T follicular helper cell (primary cell): ENCODE measurements around the gene NUP210L.
"Not testable (repeated sequence)": the region's sequence is repeated elsewhere in the genome, so short reads cannot be mapped to it uniquely, and the experiment has no call there.

ENCODE experiments used
- DNase-seq: peaks from one replicate; pipeline ENCODE4 v3.0.0-alpha.2; 2020; ENCODE audit warnings: low read depth

Gene NUP210L

DNA sequence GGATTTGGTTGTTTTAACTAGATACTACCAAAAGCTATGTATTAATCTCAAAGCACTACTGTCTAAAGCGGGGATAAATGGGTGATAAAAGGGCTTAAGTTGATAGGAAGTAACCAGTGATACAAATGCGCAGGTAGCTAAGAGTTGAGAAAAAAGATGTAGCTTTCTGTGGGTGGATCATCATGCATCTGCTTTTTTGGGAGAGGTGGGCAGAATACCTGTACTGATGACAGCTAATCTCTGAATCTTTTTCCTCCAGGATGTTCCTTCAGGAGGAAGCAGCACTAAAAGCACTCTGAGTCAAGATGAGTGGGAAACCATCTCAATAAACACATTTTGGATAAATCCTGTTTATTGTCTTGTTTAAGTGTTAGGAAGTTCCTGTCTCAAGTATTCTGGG is 163.1 kb downstream of the NUP210L start:
- no peak for DNase-seq

DNA sequence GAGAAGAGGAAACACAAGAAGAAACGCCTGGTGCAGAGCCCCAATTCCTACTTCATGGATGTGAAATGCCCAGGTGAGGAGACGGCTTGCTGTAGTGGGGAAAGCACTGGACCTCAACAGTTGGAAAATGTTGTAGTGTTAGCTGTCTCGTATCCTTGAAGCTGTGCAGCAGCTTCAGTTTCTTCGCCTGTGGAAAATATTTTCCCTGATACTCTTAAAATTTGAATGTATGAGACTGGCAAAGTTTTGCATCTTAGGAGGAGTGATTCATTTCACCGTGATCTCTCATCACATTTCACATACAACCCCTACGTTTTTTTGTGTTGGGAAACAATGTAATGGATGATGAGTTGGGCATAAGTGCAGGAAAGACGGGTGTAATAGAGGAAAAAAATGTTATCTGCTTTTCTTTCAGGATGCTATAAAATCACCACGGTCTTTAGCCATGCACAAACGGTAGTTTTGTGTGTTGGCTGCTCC is 163.7 kb downstream of the NUP210L start:
- no peak for DNase-seq

DNA sequence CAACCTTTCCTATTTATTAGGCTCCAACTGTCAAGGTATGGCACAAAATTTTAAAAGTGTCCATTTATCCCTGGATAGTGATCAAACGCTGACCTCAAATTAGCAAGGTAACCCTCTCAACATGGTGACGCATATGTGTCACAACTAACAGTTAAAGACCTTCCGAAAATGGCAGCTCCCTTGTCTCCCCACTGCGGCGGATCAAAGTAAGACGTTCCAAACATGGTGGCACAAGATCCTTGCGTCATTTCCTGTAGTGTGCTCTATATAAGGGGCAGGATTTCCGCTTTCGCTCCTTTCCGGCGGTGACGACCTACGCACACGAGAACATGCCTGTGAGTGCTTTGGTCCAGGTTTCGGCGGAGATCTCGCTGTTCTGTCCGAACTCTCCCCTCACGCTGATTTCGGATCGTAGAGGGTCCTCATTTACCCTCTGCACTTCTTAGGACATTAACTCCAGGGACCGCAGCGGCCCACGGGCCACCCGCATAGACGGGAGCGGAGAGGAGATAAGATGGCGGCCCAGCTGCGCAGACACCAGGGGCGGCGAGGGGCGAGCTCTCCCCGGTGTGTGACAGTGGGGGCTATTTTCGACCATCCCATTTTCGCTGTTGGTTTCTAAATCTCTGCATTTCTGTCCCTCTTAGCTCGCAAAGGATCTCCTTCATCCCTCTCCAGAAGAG is 164.3 kb downstream of the NUP210L start, which contains the start of gene RPS27:
TSS of gene RPS27 (plus strand) at position 295 of the 683 bp plus-strand sequence. CDS start at position 330, 35 bp downstream.
- peak; percentile 84 for DNase-seq

DNA sequence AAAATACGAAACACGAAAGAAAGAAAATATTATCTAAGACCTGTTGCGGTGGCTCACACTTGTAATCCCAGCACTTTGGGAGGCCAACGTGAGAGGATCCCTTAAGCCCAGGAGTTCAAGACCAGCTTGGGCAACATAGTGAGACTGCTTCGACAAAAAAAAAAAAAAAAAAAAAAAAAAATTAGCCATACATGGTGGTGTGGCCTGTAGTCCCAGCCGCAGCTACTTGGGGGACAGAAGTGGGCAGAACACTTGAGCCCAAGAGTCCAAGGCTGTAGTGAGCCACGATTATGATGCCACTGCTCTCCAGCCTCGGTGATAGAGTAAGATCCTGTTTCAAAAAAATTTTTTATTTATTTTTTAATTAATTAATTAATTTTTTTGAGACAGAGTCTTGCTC is 167.3 kb downstream of the NUP210L start:
- no peak for DNase-seq

DNA sequence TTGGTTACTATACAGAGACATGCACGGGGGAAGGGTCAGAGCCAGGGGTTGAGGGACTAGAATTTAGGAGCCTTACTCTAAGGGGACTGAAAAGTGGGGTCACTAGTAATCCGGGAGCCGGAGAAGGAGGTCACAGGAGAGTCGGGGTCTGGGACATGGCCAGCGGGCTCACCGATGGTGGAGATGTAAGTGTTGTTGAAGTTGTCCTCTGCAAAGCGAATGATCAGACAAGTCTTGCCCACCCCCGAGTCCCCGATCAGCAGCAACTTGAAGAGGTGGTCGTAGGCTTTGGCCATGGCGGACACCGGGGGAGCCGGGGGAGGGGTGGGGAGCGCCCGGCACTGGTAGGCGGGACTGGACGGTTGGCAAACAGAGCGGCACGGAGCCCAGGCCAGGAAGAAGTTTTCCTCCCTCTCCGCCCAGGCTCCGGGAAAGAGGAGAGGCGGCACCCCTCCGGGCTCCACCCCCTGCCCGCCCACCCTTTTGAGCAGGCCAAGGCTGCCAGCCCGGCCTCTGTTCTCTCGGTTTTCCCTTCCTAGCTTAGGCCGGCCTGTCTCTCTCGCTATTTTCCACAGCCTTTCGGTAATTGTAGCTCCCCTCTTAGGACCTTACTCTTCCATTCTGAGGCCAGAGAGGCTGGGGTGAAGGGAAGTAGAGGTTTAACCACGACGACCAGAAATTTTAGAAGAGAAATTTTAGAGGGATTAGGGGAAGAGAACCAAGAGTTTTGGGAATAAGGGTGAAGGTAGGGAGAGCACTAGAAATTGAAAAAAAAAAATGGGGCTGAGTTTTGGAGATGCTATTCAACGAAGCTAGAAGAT is 168.7 kb downstream of the NUP210L start, which contains the start of gene RAB13:
TSS of gene RAB13 (minus strand) at position 399 of the 821 bp plus-strand sequence. CDS start at position 296, 103 bp downstream.
- no peak for DNase-seq

DNA sequence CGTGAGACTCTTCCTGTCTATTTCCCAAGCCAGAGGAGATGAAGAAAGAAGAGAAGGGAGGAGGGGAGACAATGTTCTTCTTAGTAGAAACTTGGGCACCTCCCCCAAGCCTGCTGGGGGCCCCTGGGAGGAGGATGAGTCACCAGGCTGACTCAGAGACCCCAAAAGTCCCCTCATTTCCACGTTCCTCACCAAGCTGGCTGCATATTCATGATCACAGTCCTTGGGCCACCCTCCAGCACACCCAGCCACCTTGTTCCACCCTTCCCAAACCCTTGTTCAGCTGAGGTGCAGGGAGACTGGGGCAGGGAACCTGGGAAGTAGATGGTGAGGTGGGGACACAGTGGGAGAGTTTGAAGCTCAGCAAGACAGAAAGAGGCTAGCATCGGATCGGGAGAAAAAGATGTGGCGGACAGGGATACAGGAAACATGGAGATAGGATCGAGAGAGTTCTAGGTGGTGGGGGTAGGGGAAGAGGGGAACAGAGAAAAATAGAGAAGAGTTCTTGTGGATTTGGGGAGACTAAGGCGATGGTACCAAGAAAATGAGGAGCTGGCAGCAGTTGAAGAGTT is 169.4 kb downstream of the NUP210L start:
- no peak for DNase-seq

DNA sequence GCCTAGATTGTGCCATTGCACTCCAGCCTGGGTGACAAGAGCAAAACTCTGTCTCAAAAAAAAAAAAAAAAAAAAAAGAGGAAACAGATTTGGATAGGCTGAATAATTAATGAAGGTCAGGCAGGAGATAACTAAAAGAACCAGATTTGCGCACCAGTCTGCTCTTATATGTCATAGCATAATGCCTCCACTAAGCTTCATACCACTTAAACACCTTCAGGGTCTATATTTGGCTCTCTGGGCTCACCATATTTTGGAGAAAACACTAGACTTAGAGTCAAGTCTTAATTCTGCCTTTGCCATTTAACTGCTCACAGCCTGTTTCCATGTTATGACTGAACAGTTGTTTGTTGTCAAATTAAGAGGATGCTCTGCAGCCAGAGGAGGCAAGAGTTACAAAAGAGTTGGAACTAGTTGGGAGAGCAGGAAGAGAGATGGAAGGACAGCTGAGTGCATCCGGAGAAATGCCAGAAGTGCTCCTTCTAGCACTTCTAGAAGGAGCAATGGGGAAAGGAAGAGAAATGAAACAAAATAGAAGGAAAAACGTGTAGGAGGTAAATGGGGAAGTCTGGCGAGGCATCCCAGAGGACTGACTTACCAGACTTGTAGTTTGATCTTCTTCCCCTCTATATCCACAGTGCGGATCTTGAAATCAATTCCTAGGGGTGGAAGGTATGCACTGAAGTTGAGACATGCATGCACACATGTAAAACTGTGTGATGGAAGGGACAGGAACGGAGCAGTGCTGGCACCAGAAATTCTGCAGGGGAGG is 170.6 kb downstream of the NUP210L start:
- no peak for DNase-seq

DNA sequence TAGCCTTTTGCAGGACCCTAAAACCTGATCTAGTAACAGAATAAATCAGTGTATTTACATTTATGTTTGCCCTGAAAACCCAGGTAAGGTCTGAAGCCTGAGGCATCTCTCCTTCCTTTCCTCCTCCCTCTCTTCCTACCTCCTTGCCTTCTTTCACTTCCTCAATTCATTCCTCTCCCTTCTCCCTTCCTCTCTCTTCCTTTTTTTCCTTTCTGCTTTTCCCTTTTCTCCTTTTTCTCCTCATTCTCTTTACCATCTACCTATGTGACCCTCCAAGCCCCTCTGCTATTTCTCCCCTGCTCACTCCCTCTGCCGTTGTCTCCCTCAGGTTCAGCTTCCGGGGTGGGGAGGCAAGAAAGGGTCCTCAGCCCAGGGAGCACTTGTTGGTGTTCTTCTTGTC is 173.1 kb downstream of the NUP210L start:
- not testable (repeated sequence) for DNase-seq

DNA sequence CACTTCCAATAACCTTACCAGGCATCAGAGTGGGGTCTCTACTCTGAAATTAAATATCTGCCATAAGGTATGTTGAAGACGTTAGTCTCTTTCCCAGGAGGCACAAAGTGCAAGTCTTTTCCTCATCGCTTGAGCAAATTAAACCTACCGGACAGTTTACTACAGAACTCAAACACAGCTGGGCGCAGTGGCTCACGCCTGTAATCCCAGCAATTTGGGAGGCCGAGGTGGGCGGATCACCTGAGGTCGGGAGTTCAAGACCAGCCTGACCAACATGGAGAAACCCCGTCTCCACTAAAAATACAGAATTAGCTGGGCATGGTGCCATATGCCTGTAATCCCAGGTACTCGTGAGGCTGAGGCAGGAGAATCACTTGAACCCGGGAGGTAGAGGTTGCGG is 175.8 kb downstream of the NUP210L start:
- DNase-seq = not testable (repeated sequence)

DNA sequence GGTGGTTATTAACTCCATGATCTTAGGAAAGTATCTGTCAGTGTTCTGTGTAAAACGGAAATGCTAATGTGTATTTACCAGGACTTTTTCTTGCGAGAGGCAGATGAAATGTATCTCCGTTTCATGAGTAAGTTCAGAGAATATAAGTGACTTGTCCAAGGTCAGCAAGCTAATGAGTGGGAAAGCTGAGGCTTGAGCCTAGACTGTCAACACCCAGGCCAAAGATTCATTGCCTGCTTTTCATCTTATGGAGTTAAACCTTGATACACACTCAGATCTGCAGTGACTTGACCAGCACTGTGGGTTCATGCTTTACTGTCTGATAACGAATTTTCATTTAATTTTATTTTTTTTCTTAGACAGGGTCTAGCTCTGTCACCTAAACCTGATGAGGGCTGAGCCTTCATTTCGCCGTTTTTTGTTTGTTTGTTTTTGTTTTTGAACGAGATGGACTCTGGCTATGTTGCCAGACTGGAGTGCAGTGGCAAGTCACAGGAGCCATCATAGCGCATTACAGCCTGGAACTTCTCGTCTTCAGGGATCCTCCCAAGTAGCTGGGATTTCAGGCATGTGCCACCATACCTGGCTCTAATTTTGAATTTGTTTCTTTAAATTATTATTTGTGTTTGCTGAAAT is 176.5 kb downstream of the NUP210L start:
- no peak for DNase-seq

DNA sequence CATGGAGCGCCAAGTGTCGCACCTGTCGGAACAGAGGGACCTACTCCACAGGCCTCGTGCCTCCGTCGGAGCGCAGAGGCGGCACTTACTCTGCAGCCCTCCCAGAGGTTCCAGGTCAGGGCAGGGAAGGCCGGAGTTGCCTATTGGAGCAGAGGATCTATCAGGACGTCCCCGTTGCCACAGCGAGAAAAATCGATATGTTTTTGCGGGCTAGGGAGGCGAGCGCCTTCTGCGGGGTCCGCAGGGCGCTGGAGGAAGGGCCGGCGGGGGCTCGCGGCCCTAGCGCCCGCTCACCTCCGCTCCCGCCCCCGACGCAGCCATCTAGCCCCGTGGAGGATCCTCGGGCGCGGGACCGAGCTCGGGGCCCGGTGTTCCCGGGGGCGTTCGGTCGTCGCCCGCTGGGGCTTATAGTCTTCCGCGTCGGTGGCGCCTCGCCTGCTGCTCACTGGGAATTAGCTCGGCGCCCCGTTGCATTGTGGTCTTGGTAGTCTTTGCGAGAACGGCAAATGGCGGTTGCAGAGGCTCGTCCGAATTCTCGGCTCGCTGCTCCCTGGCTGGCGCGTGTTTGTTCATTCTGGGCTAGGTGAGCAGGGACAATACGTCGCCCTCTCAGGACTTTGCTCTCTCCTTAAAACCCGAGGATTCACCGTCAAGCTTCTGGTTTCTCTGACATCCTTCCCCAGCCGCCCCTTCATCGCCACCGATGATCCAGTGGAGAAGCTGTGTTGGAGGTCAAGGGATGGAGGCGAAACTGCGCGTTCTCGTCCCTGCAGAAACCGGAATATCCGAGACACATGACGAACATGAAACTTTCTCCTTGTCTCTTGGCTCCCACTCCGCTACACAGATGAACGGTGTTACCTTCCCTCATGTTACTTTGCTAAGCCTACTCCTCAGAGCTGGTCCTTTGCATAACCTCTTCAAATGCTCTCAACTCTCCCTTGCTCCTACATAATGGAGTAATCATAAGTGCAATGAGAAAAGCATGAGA is 177.3 kb downstream of the NUP210L start, which contains the start of gene JTB:
TSS of gene JTB (minus strand) at position 425 of the 991 bp plus-strand sequence. CDS start at position 3, 422 bp downstream.
- peak; percentile 81 for DNase-seq

DNA sequence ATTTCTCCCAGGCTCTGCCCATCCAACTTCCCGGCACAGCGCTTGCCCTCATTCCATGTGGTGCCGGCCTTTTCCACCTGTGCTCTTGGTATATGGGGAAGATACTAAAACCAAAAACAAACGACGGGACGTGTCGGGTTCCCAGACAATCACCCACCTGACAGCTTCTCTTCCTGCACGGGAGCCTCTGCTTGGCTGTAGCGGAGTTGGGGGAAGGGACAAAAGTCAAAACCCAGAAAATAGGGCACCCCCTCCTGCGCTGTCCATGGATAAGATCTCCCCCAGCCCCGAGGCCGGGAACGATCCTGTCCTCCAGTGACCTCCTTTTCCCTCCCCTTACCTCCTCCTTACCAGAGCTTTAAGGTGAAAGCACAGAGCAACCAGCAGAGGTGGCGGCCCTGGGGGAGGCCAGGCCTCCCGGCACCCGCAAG is 178.0 kb downstream of the NUP210L start:
- no peak for DNase-seq

DNA sequence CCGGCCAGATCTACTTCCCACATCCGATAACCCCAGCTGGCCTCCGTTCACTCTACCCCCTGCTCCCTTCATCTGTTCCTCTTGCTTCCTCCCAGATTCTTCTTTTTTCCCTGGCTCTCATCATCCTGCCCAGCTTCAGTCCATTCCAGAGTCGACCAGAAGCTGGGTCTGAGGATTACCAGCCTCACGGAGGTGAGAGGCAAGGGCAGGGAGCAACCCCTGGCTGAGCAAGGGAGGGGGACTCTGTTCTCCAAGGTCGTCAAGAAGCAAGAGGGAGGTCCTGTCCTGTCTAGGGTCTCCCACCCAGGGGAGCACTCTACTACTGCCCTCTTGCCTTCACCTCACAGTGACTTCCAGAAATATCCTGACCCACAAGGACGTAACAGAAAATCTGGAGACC is 181.3 kb downstream of the NUP210L start:
- no peak for DNase-seq

DNA sequence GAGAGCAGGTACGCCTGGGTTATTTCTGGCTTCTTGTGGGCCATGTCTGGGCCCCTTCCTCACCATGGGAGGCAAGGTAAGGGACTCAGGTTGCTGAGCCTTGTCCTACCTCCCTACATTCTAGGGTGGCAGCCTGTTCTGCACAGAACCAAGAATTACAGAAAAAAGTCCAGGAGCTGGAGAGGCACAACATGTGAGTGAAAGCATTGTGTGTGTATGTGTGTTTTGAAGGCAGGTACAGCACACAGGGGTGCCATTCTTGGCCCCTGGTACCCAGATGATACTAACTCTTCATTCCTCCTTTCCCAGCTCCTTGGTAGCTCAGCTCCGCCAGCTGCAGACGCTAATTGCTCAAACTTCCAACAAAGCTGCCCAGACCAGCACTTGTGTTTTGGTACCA is 181.8 kb downstream of the NUP210L start:
- DNase-seq = no peak

DNA sequence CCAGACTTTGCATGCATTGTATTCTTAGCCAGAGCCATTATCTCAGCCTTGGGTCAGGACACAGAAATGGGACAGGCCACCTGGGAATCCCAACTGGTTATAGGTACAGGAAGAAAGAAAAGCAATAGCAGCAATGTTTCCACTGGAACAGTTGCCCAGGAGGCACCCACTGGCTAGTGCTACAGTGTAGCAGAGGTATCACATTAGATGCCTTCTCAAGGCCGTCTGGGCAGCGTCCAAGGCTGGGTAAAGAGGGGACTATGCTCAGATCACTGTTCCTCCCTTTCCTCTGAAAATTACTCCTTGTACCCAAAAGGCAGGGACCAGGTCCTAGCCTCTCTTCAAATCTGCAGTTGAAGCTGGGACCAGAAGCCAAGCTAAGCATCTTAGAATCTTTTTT is 184.5 kb downstream of the NUP210L start:
- no peak for DNase-seq

DNA sequence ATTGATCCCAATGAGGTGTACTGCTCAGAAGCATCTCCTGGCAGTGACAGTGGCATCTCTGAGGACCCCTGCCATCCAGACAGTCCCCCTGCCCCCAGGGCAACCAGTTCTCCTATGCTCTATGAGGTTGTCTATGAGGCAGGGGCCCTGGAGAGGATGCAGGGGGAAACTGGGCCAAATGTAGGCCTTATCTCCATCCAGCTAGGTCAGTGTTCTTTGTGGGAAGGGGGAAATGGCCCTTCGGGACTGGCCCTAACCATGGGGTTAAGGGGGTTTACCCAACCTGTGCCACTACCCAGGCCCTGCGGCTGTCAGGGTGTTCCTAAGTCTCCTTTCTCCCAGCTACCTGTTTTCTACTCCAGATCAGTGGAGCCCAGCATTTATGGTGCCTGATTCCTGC is 185.9 kb downstream of the NUP210L start:
- no peak for DNase-seq

DNA sequence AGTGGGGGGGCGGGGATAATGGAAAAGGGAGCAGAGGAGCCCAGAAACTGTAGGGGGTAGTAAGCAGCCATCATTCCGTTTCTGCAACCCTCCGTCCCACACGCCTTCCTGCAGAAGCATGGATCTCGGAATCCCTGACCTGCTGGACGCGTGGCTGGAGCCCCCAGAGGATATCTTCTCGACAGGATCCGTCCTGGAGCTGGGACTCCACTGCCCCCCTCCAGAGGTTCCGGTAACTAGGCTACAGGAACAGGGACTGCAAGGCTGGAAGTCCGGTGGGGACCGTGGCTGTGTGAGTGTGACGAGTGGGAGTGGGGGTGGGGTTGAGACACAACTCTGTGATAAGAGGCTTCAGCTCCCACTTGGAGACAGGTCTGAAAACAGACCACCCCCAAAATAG is 186.5 kb downstream of the NUP210L start:
- no peak for DNase-seq

DNA sequence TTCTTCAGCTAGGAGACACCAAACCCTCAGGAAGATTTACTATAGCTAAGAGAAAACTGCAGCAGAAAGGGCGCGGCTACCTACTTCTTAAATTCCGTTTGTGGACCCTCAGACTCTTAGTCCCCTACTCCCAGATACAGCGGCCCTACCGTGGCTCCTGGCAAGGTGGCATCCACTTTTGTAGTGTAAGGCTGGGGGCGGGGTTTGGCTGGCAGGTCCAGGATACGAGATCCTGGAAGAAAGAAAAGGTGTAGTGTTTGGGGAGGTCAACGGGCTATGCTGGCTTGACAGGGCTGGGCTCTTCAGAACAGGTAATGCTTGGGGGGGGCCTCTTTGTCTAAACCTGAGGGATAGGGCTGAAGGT is 186.9 kb downstream of the NUP210L start:
- no peak for DNase-seq

DNA sequence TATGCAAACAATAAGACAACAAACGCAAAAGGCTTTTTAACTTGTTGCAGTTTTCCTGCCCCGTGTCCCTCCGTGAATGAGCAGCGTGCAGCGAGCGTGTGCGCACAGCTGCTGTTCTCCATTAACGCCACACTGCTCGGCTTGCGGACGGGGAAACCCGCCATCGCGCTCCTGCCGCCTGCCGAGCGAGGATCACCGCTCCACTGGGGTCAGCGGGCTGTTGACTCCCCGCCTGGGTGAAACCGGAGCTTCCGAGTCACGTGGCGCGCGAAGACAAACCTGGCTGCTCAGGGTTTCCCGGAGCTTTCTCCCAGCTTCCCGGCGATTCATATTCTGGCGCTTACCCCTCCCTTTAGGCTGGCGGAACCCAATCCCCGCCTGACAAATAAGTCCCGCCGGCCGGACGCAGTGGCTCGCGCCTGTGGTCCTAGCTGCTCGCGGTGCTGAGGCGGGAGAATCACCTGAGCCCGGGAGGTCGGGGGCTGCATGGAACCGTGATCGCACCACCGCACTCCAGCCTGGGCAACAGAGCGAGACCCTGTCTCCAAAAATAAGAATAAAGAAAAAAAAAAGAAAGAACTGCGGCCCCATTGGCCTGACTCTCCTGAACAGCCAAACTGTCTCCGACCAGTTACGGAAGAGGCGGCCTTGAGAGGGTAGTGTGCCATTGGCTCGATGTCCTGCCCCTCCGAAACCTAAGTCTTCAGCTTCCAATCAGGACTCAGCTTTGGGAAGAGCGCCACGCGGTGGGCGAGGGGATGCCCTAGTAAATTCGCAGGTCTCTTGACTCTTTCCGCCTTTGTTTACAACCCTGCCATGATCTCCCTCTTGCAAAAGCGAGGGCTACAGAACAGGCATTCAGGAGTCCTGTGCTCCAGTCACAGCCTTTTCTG is 187.5 kb downstream of the NUP210L start, which contains the start of gene CREB3L4:
TSS of gene CREB3L4 (plus strand) at position 796 of the 893 bp plus-strand sequence. CDS start 624 bp downstream, outside the sequence.
- peak; percentile 75 for DNase-seq
